GM19468 (cell line): ENCODE data around the gene KIDINS220.

Experiments
- ATAC-seq: cut with Tn5 transposase; IDR thresholded peaks from one replicate; pipeline ENCODE4 v1.9.1; 2021; ENCODE audit warnings: mild to moderate bottlenecking, moderate library complexity, moderate number of reproducible peaks; ENCODE audit not compliant: unreplicated experiment; ENCODE audit errors: extremely low read depth

The KIDINS220 gene

DNA sequence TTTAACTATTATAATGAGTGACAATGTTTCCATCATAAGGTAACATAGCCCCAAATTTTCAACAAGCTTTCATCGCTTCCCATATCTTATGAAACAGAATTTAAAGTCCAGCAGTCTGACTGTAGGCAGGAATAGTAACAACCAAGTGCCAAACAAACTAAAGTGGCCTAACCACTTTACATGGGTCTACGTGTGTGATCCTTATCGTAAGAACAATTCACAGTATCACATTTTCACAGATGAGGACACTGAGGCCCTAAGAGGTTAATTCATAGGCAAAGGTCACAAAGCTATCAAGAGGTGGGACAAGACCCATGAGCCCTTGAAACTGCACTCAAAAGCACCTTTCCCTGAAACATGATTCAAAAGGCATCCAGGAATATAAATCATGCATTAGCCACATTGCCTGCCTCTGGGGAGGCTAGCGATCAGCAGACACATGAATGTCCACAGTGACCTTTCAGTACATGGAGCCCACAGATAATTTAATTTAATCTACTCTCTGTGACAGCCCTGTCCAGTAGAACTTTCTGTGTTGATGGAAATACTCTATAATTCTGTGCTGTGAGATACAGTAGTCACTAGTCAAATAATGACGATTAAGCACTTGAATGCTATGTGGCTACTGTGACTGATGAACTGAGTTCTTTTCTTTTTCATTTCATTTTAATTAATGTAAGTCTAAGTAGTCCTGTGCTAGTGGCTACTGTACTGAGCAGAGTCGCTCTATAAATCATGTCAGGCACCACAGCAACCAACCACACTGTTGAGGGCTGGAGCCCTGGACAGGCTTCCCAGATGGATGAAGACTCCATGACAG is 30.3 kb downstream of the KIDINS220 start:
- ATAC-seq = no peak

DNA sequence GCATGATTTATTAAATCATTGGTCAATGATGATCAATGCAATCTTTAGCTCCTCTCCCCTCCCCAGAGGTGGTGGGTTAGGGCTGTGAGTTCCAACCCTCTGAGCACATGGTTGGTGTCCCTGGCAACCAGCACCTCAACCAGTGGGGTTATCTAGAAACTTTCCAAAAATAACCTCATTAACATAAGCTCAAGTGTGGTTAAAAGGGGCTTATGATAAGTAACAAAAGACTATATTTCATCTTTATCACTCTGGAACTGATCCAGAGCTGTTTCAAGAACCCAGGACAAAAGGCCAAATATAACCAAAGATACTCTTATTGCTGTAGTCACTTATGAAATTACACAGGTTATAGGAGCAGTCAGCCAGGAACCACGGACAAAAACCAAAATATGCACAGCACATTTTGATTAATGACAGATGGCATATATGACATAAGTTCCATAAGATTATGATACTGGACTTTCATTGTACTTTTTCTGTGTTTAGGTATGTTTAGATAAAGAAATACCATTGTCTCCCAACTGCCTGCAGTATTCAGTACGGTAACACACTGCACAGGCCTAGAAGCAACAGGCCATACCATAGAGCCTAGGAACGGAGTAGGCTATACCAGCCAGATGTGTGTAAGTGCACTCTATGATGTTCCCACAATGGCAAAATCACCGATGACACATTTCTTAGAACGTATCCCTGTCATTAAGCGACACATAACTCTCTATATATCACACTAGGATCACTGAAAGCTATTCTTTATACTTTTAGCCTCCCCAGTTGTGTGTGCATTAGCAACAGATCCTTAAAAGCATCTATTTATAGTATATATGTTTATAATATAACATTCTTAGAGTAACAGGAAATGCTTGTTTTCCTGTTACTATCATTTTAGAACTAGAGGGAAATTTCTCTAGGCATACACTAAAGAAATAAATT is 31.9 kb downstream of the KIDINS220 start:
- no peak for ATAC-seq

DNA sequence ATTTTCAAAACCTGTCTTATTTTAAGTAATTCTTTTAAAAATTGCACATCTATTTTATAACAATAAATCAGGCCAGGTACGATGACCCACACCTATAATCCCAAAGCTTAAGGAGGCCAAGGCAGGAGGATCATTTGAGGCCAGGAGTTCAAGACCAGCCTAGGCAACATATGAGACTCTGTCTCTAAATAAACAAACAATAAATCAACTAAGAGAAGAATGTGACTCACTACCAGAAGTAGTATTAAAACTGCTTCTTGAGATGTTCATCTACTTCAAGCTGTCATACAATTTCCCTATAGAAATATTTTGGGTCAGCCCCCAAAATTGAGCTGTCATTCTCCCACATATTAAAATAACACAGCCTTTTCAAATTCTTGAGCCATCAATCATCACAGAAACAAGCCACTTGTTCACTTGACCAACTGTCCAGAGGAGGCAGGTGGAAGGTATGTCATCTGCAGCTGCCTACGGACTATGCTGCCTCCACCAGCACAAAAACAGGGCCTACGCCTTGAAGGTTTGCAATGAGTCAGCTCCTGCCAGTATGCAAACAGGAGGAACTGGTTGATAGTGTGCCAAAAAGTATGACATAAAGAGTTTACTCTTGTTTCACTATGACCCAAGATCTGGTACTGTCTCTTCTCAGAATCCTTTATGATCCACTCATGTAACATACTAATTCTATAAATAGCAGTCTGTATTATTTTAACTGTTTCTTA is 33.6 kb downstream of the KIDINS220 start:
- ATAC-seq = peak; percentile 89

DNA sequence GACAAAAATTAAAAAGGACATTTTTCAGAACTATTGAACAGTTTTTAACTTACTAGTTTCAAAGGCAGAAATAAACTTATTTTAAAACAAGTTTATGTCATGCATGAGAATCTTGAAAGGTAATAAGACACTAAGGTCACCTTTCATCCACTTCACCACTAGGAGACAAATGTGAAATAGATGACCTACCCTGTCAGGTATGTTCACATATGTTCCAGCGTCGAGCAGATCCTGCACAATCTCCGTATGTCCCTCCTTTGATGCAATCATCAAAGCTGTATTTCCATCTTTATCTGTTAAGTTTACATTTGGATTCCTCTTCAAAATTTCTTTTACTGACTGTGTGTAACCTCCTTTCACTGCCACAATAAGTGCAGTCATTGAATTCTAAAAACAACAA is 34.7 kb downstream of the KIDINS220 start:
- no peak for ATAC-seq

DNA sequence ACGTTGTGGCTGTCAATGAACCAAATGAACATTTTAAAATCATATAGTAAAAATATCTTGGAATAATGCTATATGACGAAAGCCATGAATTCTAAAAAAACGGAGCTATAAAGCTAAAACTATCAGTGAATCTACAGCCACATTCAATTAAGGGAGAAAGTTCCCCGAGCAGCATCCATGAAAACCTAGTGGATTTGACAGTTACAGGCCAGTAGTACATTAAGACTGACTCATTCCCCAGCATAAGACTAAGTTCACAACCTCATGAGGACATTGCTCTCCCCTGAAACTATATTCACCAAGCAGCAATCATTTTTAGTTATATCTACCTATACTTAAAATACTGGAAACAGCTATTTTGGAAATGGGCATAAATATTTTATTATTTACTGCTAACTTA is 36.6 kb downstream of the KIDINS220 start:
- ATAC-seq = no peak

DNA sequence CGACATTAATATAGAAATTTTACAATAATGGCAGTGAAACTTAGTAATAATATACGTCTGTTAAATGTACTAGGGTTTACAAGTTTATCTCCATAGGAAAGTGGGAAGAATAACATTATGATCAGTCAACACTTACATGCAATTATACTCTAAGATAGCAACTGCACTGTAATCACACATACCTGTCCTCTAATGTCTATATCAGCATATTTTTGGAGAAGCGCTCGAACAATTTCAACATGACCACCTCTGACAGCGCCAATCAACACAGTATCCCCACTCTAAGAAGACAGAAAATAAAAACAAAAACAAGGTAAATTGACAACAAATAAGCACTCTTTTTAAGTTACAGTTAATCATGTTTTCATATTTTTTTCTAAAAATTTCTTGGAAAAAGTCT is 37.2 kb downstream of the KIDINS220 start:
- ATAC-seq = no peak

DNA sequence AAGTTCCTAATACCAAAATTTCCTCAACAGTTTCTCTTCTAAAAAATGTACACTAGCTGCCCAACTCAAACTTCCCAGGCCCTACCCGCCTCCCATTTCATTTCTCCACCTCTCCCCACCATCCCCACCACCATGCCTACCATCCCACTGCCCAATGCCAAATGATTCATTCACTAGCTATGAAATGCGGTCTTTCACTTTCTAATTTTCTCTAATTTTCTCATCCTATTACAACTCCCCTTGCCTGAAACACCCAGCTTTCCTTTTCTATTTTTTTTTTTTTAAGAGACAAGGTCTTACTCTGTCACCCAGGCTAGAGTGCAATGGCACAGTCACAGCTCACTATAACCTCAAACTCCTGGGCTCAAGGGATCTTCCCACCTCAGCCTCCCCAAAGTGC is 38.4 kb downstream of the KIDINS220 start:
- no peak for ATAC-seq

DNA sequence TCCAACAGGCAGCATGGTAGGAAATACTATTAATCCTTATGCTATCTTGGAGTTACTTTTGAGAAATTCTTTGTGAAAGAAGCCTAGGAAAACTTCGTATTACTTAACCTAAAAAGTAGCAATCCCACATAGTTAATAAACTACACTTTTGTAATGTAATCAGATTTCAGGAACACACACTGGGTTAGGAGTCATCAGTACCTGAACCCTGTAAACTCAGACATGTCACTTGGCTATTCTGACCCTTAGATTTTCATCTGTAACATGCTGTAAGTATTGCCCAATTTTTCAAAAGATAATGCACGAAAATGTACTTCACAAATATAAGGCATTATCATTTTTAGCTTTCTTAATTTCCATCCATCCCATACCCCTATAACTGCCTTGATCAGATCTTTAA is 39.0 kb downstream of the KIDINS220 start:
- ATAC-seq = no peak

DNA sequence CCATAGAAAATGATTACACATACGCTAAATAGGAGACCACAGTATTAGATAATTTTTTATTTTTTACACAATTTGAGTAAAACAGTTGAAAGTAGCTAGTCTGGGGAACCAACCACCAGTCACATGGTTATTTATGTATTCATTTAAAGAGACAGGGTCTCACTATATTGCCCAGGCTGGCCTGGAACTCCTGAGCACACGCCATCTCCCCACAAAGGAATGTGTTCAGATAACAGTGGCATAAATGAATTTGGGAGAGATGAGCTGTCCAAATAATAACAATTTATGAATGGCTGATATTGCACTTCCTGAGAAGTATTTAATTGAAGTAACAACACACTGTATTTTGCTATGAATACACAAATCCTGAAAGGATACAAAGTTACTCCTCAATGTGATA is 39.7 kb downstream of the KIDINS220 start:
- ATAC-seq = no peak

DNA sequence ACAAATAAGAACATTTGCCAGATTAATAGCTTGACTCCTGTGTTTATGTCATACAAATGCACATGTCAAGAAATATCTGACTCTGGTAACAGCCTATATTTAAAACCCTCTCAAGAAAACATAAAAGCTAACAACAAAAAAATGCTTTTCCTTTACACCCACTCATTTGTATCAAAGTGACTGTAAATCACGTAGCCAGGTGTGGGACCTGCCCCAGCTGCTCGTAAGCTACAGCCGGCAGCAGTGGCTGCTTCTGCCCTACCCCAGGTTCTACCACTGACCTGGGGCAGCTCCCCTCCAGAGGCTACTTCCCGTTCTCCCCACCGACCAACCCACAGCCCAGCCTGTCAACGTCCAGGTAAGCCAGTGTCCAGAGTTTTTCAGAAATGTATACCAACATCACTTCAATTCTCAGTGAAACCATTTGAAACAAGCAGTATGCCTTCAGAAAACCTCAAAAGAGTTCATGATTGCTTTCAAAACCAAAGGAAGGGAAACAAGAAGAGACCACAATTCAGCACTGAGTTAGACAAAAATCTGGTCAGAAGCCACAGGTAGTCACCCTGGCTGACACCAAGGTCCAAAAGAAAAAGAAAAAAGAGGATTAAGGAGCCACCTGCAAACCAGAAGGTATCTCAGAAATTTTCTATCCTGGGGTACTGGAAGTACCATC is 40.4 kb downstream of the KIDINS220 start:
- ATAC-seq = no peak

DNA sequence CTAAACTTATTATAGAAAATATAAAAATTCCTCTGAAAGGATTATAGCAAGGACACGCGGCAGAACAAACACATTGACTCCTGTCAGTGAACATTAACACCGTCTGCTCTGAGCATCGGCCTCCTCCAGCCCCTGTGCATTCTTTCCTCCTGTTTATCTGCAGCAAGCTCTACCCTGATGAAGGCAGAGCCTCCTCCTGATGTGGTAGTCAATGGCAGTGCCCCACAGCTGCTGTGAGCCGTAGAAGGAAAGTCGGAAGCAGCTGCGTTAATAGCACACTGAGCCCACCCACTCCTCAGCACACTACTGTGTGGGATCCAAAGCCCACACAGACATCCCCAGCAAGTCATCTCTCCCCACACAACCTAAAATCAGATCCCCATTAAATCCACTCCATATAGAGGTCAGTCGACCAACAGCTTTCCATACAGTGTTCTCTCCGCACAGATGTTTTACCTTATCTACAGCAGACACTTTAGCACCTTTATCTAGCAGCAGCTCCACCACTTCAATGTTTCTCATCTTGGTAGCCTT is 41.0 kb downstream of the KIDINS220 start:
- ATAC-seq = no peak

DNA sequence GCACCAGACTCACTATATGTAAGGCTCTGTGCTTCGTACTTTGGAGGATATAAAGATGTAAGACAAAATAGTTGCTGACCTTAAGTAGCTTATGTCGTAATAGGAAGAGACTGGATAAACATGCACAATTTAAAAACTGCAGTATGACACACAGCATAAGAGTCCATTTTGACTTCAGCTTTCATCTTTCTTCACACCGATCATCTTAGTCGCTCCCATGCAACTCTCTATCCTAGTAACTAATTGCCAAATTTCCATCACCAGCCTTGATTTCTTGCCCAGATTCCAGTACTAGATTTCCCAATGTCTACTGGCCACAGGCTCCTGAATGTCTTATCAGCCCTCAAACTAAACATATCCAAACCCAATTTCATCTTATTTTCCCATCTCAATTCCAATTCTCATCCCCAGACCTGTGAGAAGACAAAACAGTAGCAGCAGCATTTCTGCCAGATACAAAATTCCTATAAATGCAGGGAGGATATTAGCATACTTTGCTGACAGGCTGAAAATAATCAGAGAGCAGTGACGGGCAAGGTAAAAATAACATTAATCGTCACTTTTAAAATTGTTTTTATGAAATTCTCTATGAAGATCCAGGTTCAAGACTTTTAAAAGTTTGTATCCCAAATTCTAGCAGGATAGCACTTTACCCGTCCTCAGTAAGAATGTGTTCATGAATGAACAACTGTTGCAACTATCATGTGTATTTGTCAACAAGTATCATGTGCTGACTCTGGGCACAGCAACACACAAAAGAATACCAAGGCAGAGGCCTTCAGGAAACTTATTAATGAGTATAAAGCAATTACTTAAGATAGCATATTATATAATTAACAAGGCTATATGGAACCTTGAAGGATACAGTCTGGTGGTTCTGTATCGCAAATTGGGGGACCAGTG is 42.2 kb downstream of the KIDINS220 start:
- ATAC-seq = no peak

DNA sequence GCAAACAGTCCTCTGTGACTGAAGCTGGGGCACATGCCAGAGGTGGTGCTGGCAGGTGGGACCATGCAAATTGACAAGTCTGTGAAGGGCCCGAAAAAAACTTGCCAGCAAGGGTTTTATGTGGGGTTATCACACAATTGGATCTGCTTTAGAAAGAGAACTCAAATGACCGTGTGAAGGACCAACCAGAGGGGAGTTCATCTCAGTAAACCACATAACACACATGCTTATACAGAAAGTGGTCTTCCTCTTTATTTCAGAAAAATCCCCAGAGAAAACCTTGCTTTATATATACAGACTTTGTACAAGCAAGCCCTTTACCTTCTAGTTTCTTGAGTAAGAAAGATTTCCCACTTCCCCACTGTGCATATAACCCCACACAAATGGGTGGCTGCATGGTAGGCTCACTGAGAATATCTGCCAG is 46.7 kb downstream of the KIDINS220 start:
- peak; percentile 47 for ATAC-seq

DNA sequence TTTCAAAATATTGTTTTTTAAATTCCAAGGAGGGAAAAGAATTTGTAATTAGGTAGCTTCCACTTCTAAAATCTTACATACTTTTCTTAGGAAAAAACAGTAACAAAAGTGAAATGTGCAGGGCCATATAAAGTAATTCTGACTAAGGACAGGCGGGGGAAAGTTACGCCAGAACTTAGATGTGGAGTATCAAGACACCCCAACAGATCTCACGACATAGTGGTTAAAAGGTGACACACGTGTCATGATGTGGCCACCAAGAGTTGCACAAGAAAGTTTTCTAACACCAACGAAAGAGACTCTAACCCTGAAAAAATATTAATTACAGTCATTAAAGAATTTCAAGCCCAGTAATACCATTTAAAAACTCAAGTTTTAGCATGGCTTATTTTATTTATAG is 51.0 kb downstream of the KIDINS220 start:
- ATAC-seq = no peak

DNA sequence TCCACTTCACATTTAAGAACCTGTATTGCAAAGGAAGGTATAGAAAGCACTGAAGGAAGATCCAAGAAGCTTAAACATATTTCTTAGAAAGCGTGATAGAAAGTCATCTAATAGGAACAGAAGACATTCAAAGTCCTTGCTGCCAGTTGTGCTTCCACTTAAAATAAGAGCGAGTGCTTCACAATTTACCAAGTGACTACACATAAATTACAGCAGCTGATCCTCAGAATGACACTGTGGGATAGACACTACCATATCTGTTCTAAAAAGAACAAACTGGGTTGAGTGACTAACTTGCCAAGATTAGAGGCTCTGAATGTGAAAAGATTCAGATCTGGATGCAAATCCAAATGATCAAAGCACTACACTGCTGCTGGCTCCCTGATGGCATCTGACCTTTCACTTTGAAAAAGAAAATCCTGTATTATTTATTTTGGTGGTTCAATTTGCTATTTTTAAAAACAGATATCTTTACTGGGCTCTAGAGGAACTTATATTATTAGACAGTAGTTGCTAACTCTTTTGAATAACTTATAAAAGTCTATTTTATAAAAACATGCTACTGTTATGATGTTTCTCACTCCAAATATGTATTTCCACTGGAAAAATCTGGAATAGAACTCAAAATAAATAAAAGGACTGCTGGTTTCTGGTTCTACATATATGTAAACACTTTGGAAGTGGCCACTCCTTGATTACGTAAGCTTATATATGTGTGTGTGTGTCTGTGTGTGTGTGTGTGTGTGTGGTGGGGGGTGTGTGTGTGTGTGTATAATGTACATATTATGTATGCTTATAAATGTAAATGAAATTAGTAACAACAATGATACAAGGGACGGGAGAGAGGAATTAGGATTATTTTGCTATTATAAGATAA is 57.4 kb downstream of the KIDINS220 start:
- no peak for ATAC-seq

DNA sequence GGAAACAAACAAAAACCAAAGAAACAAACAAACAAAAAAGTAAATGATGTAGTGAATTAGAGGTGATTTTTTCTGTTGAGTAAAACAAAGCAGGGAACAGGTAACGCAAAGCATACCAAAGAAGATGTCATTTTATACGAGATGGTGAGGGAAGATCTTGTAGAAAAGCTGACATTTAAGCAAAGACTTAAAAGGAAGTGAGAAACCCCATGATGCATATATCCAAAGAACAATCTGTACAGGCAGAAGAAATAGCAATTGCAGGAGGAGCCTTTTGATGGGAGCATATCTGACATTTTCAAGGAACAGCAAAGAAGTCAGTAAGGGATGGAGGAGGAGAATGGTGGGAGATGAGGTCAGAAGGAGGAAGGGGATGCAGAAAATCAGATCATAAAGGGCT is 63.0 kb downstream of the KIDINS220 start:
- no peak for ATAC-seq

DNA sequence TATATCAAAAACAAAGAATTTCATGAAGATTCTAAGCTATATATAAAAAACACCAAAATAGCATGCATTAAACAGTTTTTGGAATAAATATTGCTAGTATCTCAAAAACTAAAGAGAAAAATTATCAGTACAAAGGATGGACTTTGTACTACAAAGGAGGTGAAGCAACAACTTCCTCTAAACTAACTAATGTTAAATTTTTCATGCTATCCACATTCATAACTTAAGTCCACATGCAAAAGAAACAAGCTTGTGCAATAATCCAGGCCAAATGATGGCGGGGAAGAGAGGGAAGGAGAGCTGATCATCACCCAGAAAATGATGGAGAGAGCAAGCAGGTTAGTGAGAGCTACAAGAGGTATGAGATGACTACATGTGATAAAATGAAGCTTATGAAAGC is 70.1 kb downstream of the KIDINS220 start:
- ATAC-seq = no peak
